WTC11 (cell line): ENCODE measurements around the gene ST6GAL1. TPM values are rescaled to one million over a fixed set of nuclear protein-coding genes. Genes with fewer than 3 reads are reported as not detected.

Experiments used
- ATAC-seq: fragments of 200-7000 bp; cut with Tn5 transposase; 2 replicates; pipeline ENCODE4 v1.10.0; 2021; ENCODE audit warnings: mild to moderate bottlenecking, moderate library complexity
- CTCF ChIA-PET: fragments of 300-600 bp; sonication (Branson Sonifier 250); formaldehyde crosslinking; loops from one replicate; lab custom pipeline; 2021; ENCODE audit warnings: antibody characterized with exemption; lab: Charles Lee
- POLR2A ChIA-PET: fragments of 350-600 bp; sonication (Branson Sonifier 250); formaldehyde crosslinking; loops from one replicate; lab custom pipeline; 2021; ENCODE audit warnings: antibody characterized with exemption; lab: Charles Lee
- DNase-seq: peaks from one replicate; pipeline ENCODE4 v3.0.0; 2021; ENCODE audit warnings: low spot score
- H3K27ac Mint-ChIP-seq: 2 replicates; pipeline ENCODE4 v1.8.0; 2021; ENCODE audit warnings: mixed read lengths
- H3K27me3 Mint-ChIP-seq: 2 replicates; pipeline ENCODE4 v1.8.0; 2021; ENCODE audit warnings: low read depth, mild to moderate bottlenecking, moderate library complexity, mixed read lengths
- H3K36me3 Mint-ChIP-seq: 2 replicates; pipeline ENCODE4 v1.8.0; 2021; ENCODE audit warnings: mixed read lengths
- H3K4me1 Mint-ChIP-seq: 2 replicates; pipeline ENCODE4 v1.8.0; 2022; ENCODE audit warnings: mixed read lengths
- H3K4me3 Mint-ChIP-seq: 2 replicates; pipeline ENCODE4 v1.8.0; 2021; ENCODE audit warnings: mild to moderate bottlenecking, moderate library complexity, mixed read lengths
- H3K9me3 Mint-ChIP-seq: 2 replicates; pipeline ENCODE4 v1.8.0; 2021; ENCODE audit warnings: mixed read lengths
- CREB1 ChIP-seq: sonication (generic); formaldehyde crosslinking; IDR thresholded peaks from 2 replicates; pipeline ENCODE4 v1.8.0; 2023; ENCODE audit warnings: mild to moderate bottlenecking, missing genetic modification reagents
- KAT7 ChIP-seq: sonication (generic); formaldehyde crosslinking; IDR thresholded peaks from 2 replicates; pipeline ENCODE4 v1.8.1; 2023; ENCODE audit warnings: missing genetic modification reagents, mild to moderate bottlenecking, borderline replicate concordance
- MYBL2 ChIP-seq: sonication (generic); formaldehyde crosslinking; IDR thresholded peaks from 2 replicates; pipeline ENCODE4 v1.8.1; 2023; ENCODE audit warnings: mild to moderate bottlenecking, moderate library complexity, missing genetic modification reagents
- NFE2L1 ChIP-seq: sonication (generic); formaldehyde crosslinking; IDR thresholded peaks from 2 replicates; pipeline ENCODE4 v1.8.1; 2023; ENCODE audit warnings: missing genetic modification reagents
- NR3C1 ChIP-seq: sonication (generic); formaldehyde crosslinking; conservative IDR thresholded peaks from 2 replicates; pipeline ENCODE4 v1.8.1; 2023; ENCODE audit warnings: low read depth, mild to moderate bottlenecking, missing genetic modification reagents
- ZNF138 ChIP-seq: sonication (generic); formaldehyde crosslinking; conservative IDR thresholded peaks from 2 replicates; pipeline ENCODE4 v1.8.1; 2022; ENCODE audit warnings: mild to moderate bottlenecking, moderate library complexity, missing genetic modification reagents
- total RNA-seq: library from RNA; stranded (reverse); gene quantifications from 3 replicates; pipeline ENCODE4 v1.2.3, GENCODE V29; 2021
- TF ChIP-seq, protein P1 (sequence below): sonication (generic); formaldehyde crosslinking; IDR thresholded peaks from 2 replicates; pipeline ENCODE4 v1.8.1; 2023; ENCODE audit warnings: mild to moderate bottlenecking, missing genetic modification reagents
- TF ChIP-seq, protein P2 (sequence below): sonication (generic); formaldehyde crosslinking; IDR thresholded peaks from 2 replicates; pipeline ENCODE4 v1.8.1; 2023; ENCODE audit warnings: mild to moderate bottlenecking, missing genetic modification reagents, borderline replicate concordance
- TF ChIP-seq, protein P3 (sequence below): sonication (generic); formaldehyde crosslinking; conservative IDR thresholded peaks from 2 replicates; pipeline ENCODE4 v1.8.1; 2022; ENCODE audit warnings: mild to moderate bottlenecking, missing genetic modification reagents
- TF ChIP-seq, protein P4 (sequence below): fragments of 250-450 bp; sonication (Bioruptor Pico); IDR thresholded peaks from 2 replicates; pipeline ENCODE4 v2.1.2; 2022; ENCODE audit warnings: mild to moderate bottlenecking, moderate library complexity
- TF ChIP-seq, protein P5 (sequence below): fragments of 250-450 bp; sonication (Bioruptor Pico); IDR thresholded peaks from 2 replicates; pipeline ENCODE4 v1.8.0; 2021; ENCODE audit warnings: mild to moderate bottlenecking
- TF ChIP-seq, protein P6 (sequence below): sonication (generic); formaldehyde crosslinking; IDR thresholded peaks from 2 replicates; pipeline ENCODE4 v1.8.0; 2022; ENCODE audit warnings: missing genetic modification reagents

ST6GAL1 gene
- total RNA-seq, 1 experiment from 2014 or later, result 87.5 TPM

DNA sequence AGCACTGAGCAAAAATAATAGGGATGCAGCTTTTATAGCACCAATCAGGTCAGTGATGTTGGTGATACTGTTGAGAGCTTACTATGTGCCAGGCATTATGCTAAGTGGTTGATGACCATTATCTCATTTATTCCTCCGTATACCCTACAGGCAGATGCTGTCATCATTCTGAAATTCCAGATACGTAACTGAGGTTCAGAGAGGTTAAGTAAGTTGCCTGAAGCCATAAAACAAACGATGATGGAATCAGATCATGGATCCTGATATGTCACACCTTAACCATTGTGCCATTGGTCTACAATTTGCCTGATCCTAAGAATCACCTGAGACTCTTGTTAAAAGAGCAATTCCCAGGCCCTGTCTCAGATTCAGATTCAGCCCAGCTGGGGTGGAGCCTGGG lies 49.5 kb downstream of the ST6GAL1 start (continued):
- TF ChIP-seq, protein P1, sequence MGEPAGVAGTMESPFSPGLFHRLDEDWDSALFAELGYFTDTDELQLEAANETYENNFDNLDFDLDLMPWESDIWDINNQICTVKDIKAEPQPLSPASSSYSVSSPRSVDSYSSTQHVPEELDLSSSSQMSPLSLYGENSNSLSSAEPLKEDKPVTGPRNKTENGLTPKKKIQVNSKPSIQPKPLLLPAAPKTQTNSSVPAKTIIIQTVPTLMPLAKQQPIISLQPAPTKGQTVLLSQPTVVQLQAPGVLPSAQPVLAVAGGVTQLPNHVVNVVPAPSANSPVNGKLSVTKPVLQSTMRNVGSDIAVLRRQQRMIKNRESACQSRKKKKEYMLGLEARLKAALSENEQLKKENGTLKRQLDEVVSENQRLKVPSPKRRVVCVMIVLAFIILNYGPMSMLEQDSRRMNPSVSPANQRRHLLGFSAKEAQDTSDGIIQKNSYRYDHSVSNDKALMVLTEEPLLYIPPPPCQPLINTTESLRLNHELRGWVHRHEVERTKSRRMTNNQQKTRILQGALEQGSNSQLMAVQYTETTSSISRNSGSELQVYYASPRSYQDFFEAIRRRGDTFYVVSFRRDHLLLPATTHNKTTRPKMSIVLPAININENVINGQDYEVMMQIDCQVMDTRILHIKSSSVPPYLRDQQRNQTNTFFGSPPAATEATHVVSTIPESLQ (CRISPR knock-in tag), result no peak
- TF ChIP-seq, protein P2, sequence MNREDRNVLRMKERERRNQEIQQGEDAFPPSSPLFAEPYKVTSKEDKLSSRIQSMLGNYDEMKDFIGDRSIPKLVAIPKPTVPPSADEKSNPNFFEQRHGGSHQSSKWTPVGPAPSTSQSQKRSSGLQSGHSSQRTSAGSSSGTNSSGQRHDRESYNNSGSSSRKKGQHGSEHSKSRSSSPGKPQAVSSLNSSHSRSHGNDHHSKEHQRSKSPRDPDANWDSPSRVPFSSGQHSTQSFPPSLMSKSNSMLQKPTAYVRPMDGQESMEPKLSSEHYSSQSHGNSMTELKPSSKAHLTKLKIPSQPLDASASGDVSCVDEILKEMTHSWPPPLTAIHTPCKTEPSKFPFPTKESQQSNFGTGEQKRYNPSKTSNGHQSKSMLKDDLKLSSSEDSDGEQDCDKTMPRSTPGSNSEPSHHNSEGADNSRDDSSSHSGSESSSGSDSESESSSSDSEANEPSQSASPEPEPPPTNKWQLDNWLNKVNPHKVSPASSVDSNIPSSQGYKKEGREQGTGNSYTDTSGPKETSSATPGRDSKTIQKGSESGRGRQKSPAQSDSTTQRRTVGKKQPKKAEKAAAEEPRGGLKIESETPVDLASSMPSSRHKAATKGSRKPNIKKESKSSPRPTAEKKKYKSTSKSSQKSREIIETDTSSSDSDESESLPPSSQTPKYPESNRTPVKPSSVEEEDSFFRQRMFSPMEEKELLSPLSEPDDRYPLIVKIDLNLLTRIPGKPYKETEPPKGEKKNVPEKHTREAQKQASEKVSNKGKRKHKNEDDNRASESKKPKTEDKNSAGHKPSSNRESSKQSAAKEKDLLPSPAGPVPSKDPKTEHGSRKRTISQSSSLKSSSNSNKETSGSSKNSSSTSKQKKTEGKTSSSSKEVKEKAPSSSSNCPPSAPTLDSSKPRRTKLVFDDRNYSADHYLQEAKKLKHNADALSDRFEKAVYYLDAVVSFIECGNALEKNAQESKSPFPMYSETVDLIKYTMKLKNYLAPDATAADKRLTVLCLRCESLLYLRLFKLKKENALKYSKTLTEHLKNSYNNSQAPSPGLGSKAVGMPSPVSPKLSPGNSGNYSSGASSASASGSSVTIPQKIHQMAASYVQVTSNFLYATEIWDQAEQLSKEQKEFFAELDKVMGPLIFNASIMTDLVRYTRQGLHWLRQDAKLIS (CRISPR knock-in tag), result no peak
- TF ChIP-seq, protein P3, sequence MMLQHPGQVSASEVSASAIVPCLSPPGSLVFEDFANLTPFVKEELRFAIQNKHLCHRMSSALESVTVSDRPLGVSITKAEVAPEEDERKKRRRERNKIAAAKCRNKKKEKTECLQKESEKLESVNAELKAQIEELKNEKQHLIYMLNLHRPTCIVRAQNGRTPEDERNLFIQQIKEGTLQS, result no peak
- TF ChIP-seq CREB1, result no peak

DNA sequence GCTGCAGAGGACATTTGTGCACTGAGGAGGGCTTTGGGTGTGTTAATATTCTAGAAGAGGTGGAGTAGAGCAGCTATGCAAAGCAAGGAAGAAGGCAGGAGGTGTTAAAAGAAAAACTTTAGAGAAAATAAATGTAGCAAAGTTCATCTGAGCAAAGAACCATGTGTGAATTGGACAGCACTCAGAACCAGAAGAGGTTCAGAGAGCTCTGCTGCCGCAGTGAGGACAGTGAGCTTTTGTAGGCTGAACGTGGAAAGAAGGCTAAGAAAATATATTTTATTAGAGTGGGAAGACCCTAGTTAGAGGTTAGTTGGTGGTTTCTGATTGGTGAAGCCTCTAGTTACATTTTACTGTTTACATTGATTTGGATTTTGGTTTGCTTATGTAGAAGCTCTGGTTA lies 50.7 kb downstream of the ST6GAL1 start:
- no peaks in the 10 kb centered on the region; the same call in 1 of the 2 replicates for H3K27me3 Mint-ChIP-seq
- H3K4me3 Mint-ChIP-seq, result no peak overlapping the region
- no peak for ATAC-seq
- peak overlapping the region; percentile 12; the same call in 1 of the 2 replicates for H3K27ac Mint-ChIP-seq
- H3K4me1 Mint-ChIP-seq, result peaks cover 41% of the 10 kb centered on the region
- TF ChIP-seq, protein P4, sequence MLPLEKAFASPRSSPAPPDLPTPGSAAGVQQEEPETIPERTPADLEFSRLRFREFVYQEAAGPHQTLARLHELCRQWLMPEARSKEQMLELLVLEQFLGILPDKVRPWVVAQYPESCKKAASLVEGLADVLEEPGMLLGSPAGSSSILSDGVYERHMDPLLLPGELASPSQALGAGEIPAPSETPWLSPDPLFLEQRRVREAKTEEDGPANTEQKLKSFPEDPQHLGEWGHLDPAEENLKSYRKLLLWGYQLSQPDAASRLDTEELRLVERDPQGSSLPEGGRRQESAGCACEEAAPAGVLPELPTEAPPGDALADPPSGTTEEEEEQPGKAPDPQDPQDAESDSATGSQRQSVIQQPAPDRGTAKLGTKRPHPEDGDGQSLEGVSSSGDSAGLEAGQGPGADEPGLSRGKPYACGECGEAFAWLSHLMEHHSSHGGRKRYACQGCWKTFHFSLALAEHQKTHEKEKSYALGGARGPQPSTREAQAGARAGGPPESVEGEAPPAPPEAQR (CRISPR knock-in tag), result no peak
- TF ChIP-seq, protein P5, sequence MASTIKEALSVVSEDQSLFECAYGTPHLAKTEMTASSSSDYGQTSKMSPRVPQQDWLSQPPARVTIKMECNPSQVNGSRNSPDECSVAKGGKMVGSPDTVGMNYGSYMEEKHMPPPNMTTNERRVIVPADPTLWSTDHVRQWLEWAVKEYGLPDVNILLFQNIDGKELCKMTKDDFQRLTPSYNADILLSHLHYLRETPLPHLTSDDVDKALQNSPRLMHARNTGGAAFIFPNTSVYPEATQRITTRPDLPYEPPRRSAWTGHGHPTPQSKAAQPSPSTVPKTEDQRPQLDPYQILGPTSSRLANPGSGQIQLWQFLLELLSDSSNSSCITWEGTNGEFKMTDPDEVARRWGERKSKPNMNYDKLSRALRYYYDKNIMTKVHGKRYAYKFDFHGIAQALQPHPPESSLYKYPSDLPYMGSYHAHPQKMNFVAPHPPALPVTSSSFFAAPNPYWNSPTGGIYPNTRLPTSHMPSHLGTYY (CRISPR knock-in tag), result no peak
- no peak for TF ChIP-seq CREB1
- TF ChIP-seq MYBL2 (CRISPR knock-in tag), result no peak
- TF ChIP-seq ZNF138 (CRISPR knock-in tag), result no peak
- TF ChIP-seq, protein P1 (CRISPR knock-in tag), result no peak
- TF ChIP-seq, protein P6, sequence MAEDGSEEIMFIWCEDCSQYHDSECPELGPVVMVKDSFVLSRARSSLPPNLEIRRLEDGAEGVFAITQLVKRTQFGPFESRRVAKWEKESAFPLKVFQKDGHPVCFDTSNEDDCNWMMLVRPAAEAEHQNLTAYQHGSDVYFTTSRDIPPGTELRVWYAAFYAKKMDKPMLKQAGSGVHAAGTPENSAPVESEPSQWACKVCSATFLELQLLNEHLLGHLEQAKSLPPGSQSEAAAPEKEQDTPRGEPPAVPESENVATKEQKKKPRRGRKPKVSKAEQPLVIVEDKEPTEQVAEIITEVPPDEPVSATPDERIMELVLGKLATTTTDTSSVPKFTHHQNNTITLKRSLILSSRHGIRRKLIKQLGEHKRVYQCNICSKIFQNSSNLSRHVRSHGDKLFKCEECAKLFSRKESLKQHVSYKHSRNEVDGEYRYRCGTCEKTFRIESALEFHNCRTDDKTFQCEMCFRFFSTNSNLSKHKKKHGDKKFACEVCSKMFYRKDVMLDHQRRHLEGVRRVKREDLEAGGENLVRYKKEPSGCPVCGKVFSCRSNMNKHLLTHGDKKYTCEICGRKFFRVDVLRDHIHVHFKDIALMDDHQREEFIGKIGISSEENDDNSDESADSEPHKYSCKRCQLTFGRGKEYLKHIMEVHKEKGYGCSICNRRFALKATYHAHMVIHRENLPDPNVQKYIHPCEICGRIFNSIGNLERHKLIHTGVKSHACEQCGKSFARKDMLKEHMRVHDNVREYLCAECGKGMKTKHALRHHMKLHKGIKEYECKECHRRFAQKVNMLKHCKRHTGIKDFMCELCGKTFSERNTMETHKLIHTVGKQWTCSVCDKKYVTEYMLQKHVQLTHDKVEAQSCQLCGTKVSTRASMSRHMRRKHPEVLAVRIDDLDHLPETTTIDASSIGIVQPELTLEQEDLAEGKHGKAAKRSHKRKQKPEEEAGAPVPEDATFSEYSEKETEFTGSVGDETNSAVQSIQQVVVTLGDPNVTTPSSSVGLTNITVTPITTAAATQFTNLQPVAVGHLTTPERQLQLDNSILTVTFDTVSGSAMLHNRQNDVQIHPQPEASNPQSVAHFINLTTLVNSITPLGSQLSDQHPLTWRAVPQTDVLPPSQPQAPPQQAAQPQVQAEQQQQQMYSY, result no peak
- no peak for TF ChIP-seq KAT7 (CRISPR knock-in tag)
- TF ChIP-seq NFE2L1 (CRISPR knock-in tag), result no peak
- no peak for TF ChIP-seq NR3C1 (CRISPR knock-in tag)
- TF ChIP-seq, all 79 proteins: peak for 0
- Mint-ChIP-seq H3K9me3 (no peaks in the 10 kb centered on the region), H3K36me3 (peaks cover 45% of the 10 kb centered on the region)
- POLR2A ChIA-PET, result interaction anchor here (0.7 kb wide), 1 partner anchor 85 kb away, joined by 4 read pairs; no protein-coding TSS in a partner anchor
- DNase-seq, result no peak
- CTCF ChIA-PET, result no interaction called here
